Measurements from ENCODE around the gene HSF2BP.

DNA sequence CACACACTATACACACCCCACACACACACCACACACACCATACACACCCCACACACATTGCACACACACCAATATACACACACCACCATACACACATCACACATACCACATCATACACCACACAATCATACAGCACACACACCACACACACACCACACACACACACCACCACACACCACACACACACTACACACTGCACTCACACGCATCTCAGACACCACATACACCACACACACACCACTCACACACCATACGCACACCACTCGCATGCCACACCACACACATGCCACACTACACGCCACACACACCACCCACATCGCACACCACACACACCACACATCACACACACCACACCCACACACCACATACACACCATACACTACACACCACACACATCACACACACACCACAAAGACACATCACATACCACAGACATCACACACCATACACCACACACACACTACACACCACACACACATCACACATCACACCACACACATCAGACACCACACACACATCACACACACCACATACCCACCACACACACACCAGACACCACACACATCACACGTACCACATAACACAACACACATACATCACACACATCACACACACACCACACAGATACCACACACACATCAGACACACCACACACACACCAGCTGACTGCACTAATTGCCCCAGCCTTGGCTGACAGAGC, 54.6 kb downstream of the HSF2BP start:
- TF ChIP-seq, protein P1, sequence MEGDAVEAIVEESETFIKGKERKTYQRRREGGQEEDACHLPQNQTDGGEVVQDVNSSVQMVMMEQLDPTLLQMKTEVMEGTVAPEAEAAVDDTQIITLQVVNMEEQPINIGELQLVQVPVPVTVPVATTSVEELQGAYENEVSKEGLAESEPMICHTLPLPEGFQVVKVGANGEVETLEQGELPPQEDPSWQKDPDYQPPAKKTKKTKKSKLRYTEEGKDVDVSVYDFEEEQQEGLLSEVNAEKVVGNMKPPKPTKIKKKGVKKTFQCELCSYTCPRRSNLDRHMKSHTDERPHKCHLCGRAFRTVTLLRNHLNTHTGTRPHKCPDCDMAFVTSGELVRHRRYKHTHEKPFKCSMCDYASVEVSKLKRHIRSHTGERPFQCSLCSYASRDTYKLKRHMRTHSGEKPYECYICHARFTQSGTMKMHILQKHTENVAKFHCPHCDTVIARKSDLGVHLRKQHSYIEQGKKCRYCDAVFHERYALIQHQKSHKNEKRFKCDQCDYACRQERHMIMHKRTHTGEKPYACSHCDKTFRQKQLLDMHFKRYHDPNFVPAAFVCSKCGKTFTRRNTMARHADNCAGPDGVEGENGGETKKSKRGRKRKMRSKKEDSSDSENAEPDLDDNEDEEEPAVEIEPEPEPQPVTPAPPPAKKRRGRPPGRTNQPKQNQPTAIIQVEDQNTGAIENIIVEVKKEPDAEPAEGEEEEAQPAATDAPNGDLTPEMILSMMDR (IDR thresholded peaks at IDR 0.05), result no peak
- TF ChIP-seq NFIC (IDR thresholded peaks at IDR 0.05; ENCODE audit: borderline replicate concordance), result no peak
- no peak for TF ChIP-seq EP300 (IDR thresholded peaks at IDR 0.05; ENCODE audit: borderline replicate concordance in 1 of 2, low read depth in 1 of 2, low read length in 1 of 2)
- TF ChIP-seq POLR2AphosphoS5 (IDR thresholded peaks at IDR 0.05; ENCODE audit: low read depth, low read length), result no peak
